Activated T-cell treated with anti-CD3 and anti-CD28 coated beads, Interleukin-2, amount 50 U/mL, for 72 hours (primary cell): ENCODE data around the gene ADGRD1. TPM values are rescaled to one million over a fixed set of nuclear protein-coding genes. Genes with fewer than 3 reads are reported as not detected.
"Not testable (repeated sequence)": the region's sequence is repeated elsewhere in the genome, so short reads cannot be mapped to it uniquely, and the experiment has no call there.

Experiments used
- ATAC-seq, 2 donors: fragments of 150-1000 bp; cut with Tn5 transposase; replicated peaks in 1 of 2; 2 replicates each; pipeline ENCODE4 v1.10.0; 2021; ENCODE audit warnings: moderate library complexity in 2 of 2, mild to moderate bottlenecking in 1 of 2
- DNase-seq, 2 donors: peaks; one replicate each; pipeline ENCODE4 v3.0.0; 2021 to 2022; ENCODE audit warnings: mixed read lengths in 1 of 2
- H3K27ac Mint-ChIP-seq: one replicate; pipeline ENCODE4 v1.8.0; 2022; ENCODE audit warnings: mild to moderate bottlenecking, moderate library complexity, mixed read lengths
- H3K27me3 Mint-ChIP-seq: one replicate; pipeline ENCODE4 v1.8.0; 2022; ENCODE audit warnings: low read depth, mixed read lengths
- H3K36me3 Mint-ChIP-seq, 2 donors: one replicate each; pipeline ENCODE4 v1.8.0; 2022; ENCODE audit warnings: mixed read lengths in 2 of 2, mild to moderate bottlenecking in 1 of 2; ENCODE audit not compliant: insufficient read depth in 2 of 2
- H3K4me1 Mint-ChIP-seq: one replicate; pipeline ENCODE4 v1.8.0; 2022; ENCODE audit warnings: low read depth, mixed read lengths
- H3K4me3 Mint-ChIP-seq, 2 donors: one replicate each; pipeline ENCODE4 v1.8.0; 2022; ENCODE audit warnings: mild to moderate bottlenecking in 2 of 2, mixed read lengths in 2 of 2, moderate library complexity in 2 of 2
- H3K9me3 Mint-ChIP-seq, 2 donors: one replicate each; pipeline ENCODE4 v1.8.0; 2022; ENCODE audit warnings: mixed read lengths in 2 of 2
- total RNA-seq, 2 donors: library from RNA; stranded (reverse); gene quantifications; one replicate each; pipeline ENCODE4 v1.2.3, GENCODE V29; 2022

The ADGRD1 gene
- total RNA-seq, 2 donors from 2014 or later, result 2.0 to 2.5 TPM

GRCh38 chr12:131128556-131128955 lies 174.8 kb downstream of the ADGRD1 start:
- DNase-seq, result no peak
- H3K27me3 Mint-ChIP-seq, result no peaks in the 10 kb centered on the region

GRCh38 chr12:131128966-131129619 lies 175.4 kb downstream of the ADGRD1 start:
- not testable (repeated sequence) for H3K36me3 Mint-ChIP-seq, H3K9me3 Mint-ChIP-seq, H3K27me3 Mint-ChIP-seq, ATAC-seq, DNase-seq, H3K27ac Mint-ChIP-seq, H3K4me3 Mint-ChIP-seq
- H3K4me1 Mint-ChIP-seq, result peaks cover 11% of the 10 kb centered on the region

More at GRCh38 chr12:131128556-131128955, 174.8 kb downstream of the ADGRD1 start:
- Mint-ChIP-seq H3K4me3 (no peak overlapping the region), H3K4me1 (peaks cover 11% of the 10 kb centered on the region), H3K36me3 (peaks cover 0 to 2% of the 10 kb centered on the region in 2 donors), H3K9me3 (no peaks in the 10 kb centered on the region), H3K27ac (no peak overlapping the region)
- no peak for ATAC-seq

- Mint-ChIP-seq H3K27me3 (no peaks in the 10 kb centered on the region), H3K27ac (no peak overlapping the region), H3K9me3 (no peaks in the 10 kb centered on the region), H3K4me3 (no peak overlapping the region), H3K36me3 (peaks cover 0 to 2% of the 10 kb centered on the region in 2 donors), H3K4me1 (peaks cover 11% of the 10 kb centered on the region)
- peak; percentile 57 to 76 for ATAC-seq
- no peak for DNase-seq
Measured at GRCh38 chr12:131129839-131130238, 176.1 kb downstream of the ADGRD1 start.

- Mint-ChIP-seq H3K36me3 (peaks cover 0 to 2% of the 10 kb centered on the region in 2 donors), H3K4me1 (peaks cover 11% of the 10 kb centered on the region), H3K4me3 (no peak overlapping the region), H3K9me3 (no peaks in the 10 kb centered on the region), H3K27ac (no peak overlapping the region), H3K27me3 (no peaks in the 10 kb centered on the region)
- no peak for DNase-seq
- ATAC-seq, result no peak
Measured at GRCh38 chr12:131130311-131130911, 176.7 kb downstream of the ADGRD1 start.

GRCh38 chr12:131131077-131131807 lies 177.5 kb downstream of the ADGRD1 start:
- Mint-ChIP-seq H3K9me3 (no peaks in the 10 kb centered on the region), H3K4me1 (peaks cover 11% of the 10 kb centered on the region), H3K27ac (no peak overlapping the region), H3K4me3 (no peak overlapping the region), H3K27me3 (no peaks in the 10 kb centered on the region), H3K36me3 (peaks cover 0 to 2% of the 10 kb centered on the region in 2 donors)
- no peak for ATAC-seq
- DNase-seq, result no peak

- DNase-seq (no peak), ATAC-seq (no peak)
- peaks cover 0 to 2% of the 10 kb centered on the region in 2 donors for H3K36me3 Mint-ChIP-seq
- H3K4me3 Mint-ChIP-seq, result no peak overlapping the region
- peaks cover 11% of the 10 kb centered on the region for H3K4me1 Mint-ChIP-seq
- no peaks in the 10 kb centered on the region for H3K27me3 Mint-ChIP-seq
- no peak overlapping the region for H3K27ac Mint-ChIP-seq
- H3K9me3 Mint-ChIP-seq, result no peaks in the 10 kb centered on the region
Measured at GRCh38 chr12:131131808-131132117, 178.1 kb downstream of the ADGRD1 start.

- Mint-ChIP-seq H3K36me3 (peaks cover 0 to under 1% of the 10 kb centered on the region in 2 donors), H3K4me1 (peaks cover 11% of the 10 kb centered on the region), H3K4me3 (no peak overlapping the region), H3K9me3 (no peaks in the 10 kb centered on the region), H3K27ac (no peak overlapping the region), H3K27me3 (no peaks in the 10 kb centered on the region)
- ATAC-seq (peak; percentile 71 to 76), DNase-seq (peak; percentile 77 to 82)
Measured at GRCh38 chr12:131132118-131132892, 178.6 kb downstream of the ADGRD1 start.

GRCh38 chr12:131133015-131133905 lies 179.6 kb downstream of the ADGRD1 start:
- DNase-seq, result no peak
- Mint-ChIP-seq H3K9me3 (no peaks in the 10 kb centered on the region), H3K36me3 (no peaks in the 10 kb centered on the region), H3K4me3 (no peak overlapping the region), H3K4me1 (peaks cover 11% of the 10 kb centered on the region), H3K27me3 (no peaks in the 10 kb centered on the region), H3K27ac (no peak overlapping the region)
- ATAC-seq, result no peak

GRCh38 chr12:131133994-131134393 lies 180.3 kb downstream of the ADGRD1 start:
- ATAC-seq, result no peak
- H3K36me3 Mint-ChIP-seq, result no peaks in the 10 kb centered on the region

GRCh38 chr12:131134523-131135310 lies 181.0 kb downstream of the ADGRD1 start:
- Mint-ChIP-seq H3K4me1 (peaks cover 6% of the 10 kb centered on the region), H3K36me3 (no peaks in the 10 kb centered on the region), H3K4me3 (no peak overlapping the region), H3K27ac (no peak overlapping the region), H3K9me3 (no peaks in the 10 kb centered on the region), H3K27me3 (no peaks in the 10 kb centered on the region)
- DNase-seq (no peak), ATAC-seq (no peak)

More at GRCh38 chr12:131133994-131134393, 180.3 kb downstream of the ADGRD1 start:
- DNase-seq, result no peak
- H3K4me3 Mint-ChIP-seq, result no peak overlapping the region
- H3K27ac Mint-ChIP-seq, result no peak overlapping the region
- H3K27me3 Mint-ChIP-seq, result no peaks in the 10 kb centered on the region
- H3K9me3 Mint-ChIP-seq, result no peaks in the 10 kb centered on the region
- peaks cover 11% of the 10 kb centered on the region for H3K4me1 Mint-ChIP-seq

- Mint-ChIP-seq H3K9me3 (no peaks in the 10 kb centered on the region), H3K4me1 (no peaks in the 10 kb centered on the region), H3K4me3 (no peak overlapping the region), H3K27me3 (no peaks in the 10 kb centered on the region), H3K27ac (no peak overlapping the region), H3K36me3 (no peaks in the 10 kb centered on the region)
- ATAC-seq (no peak), DNase-seq (no peak)
Measured at GRCh38 chr12:131135311-131135785, 181.6 kb downstream of the ADGRD1 start.
